ENCODE measurements around the gene DHX15. TPM values are rescaled to one million over a fixed set of nuclear protein-coding genes. Genes with fewer than 3 reads are reported as not detected.
A peak's percentile ranks its signal among the peaks of the same experiment; 100 is the strongest.

Gene DHX15
- total and polyA plus RNA-seq, 12 donors, result 42.4 to 158 (median 79.0) TPM

DNA sequence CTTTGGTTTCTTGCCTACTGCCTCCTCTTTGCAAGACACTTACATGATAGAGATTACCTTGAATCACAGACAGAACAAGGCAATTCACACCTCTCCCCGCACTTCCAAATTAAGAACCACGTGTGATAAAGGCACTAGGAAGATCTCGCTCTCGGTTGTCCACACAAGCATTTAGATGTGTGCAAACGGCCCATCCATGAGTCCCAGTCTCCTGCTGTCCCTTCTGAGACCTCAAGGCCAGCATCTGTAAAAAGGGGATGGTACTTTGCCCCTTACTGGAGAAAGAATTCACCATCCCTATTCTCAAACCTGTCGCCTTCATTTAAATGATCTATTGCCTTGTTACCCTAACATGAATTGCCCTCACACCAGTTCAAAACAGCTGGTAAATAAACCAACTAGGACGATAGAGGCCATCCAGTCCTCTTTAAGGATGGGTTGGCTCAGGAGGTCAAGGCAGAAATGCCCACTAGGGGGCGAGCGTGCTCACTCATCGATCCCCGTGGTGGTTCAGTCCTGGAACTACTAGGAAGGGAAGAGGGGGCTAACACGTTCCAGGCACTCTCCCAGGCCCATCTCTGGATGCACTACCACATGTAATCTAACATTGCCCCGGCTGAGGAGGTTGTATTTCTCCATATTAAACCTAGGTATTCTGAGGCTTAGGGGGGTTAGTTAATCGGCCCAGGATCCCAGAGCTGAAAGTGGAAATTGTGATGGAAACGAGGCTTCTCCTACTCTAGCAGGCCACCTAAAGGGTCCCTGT lies 95.8 kb downstream of the DHX15 start:
- DNase-seq, result peak; percentile 64 to 91 (median 80)
- TF ChIP-seq, protein P1, sequence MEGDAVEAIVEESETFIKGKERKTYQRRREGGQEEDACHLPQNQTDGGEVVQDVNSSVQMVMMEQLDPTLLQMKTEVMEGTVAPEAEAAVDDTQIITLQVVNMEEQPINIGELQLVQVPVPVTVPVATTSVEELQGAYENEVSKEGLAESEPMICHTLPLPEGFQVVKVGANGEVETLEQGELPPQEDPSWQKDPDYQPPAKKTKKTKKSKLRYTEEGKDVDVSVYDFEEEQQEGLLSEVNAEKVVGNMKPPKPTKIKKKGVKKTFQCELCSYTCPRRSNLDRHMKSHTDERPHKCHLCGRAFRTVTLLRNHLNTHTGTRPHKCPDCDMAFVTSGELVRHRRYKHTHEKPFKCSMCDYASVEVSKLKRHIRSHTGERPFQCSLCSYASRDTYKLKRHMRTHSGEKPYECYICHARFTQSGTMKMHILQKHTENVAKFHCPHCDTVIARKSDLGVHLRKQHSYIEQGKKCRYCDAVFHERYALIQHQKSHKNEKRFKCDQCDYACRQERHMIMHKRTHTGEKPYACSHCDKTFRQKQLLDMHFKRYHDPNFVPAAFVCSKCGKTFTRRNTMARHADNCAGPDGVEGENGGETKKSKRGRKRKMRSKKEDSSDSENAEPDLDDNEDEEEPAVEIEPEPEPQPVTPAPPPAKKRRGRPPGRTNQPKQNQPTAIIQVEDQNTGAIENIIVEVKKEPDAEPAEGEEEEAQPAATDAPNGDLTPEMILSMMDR (IDR thresholded peaks at IDR 0.05), result peak; percentile 79 to 88 (median 83)
- TF ChIP-seq POLR2A (IDR thresholded peaks at IDR 0.05), result no peak
- intact Hi-C loops (cut with DNase I), result loop anchor here (5.0 to 10.0 kb wide), 5 partner anchors 96 to 499 kb away; partner anchors contain the start of genes CCDC149 (in 1 of the 2) and DHX15 (in 1 of the 2)

DNA sequence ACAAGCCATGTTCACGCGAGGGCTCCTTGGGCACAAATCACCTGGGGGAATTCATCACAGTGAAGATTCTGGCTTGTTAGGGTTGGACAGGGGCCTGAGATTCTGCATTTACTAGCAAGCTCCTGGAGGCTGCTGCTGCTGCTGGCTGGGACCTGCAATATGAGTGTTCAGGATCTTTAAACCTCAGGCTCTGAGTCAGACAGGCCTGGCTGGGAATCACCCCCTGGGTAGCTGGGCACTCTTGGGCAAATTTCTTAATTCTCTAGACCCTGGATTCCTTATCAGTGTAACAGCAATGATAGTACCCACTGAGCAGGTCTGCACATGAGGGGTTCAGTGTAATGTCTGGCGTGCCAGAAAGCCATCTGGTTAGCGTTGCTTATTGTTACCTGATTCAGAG lies 101.5 kb downstream of the DHX15 start:
- Histone ChIP-seq H3K4me1 (replicated peaks in 1 of 2) (no peaks in the 10 kb centered on the region), H3K9me3 (replicated peaks in 1 of 3) (no peaks in the 10 kb centered on the region), H3K27me3 (no peaks in the 10 kb centered on the region), H3K4me3 (no peak overlapping the region), H3K27ac (no peak overlapping the region), H3K36me3 (replicated peaks in 1 of 2) (no peaks in the 10 kb centered on the region)
- DNase-seq, result no peak
- no peak for TF ChIP-seq POLR2A (IDR thresholded peaks at IDR 0.05)
- TF ChIP-seq, protein P1 (IDR thresholded peaks at IDR 0.05), result no peak
- intact Hi-C loops (cut with DNase I), result loop anchor here (10.0 kb wide), 3 partner anchors 102 to 492 kb away; partner anchors contain the start of genes CCDC149 (in 1 of the 2) and DHX15 (in 1 of the 2)
- 82 to 98% (median 93%) methylated on average over 4 of the region's 4 CpGs for WGBS, 4 donors

More for the DNA sequence above, 95.8 kb downstream of the DHX15 start:
- WGBS, 4 donors, result 25 to 37% (median 30%) methylated on average over 12 to 15 of the region's 15 CpGs
- Histone ChIP-seq H3K27ac (no peak overlapping the region), H3K36me3 (replicated peaks in 1 of 2) (no peaks in the 10 kb centered on the region), H3K4me1 (replicated peaks in 1 of 2) (no peaks in the 10 kb centered on the region), H3K4me3 (no peak overlapping the region), H3K27me3 (no peaks in the 10 kb centered on the region), H3K9me3 (replicated peaks in 1 of 3) (no peaks in the 10 kb centered on the region)

DNA sequence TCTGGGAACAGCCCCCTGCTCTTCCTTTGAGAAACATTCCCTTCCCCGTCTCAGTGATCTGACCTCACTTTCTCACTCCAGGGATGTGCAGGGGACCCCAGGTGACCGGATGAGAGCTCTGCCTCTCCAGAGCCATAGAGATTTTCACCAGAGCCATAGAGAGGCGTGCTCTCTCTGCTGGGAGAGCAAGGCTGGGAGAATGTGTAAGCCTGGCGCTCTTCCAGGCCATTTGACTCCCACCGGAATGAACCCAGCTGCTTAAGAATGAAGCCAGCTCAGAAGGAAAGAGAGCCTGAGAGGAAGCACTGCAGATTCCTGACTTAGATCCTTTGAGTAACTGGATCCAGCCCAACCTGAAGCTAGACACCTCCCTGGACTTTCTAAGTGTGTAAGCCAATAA lies 106.4 kb downstream of the DHX15 start:
- peaks cover 0 to 3% of the 10 kb centered on the region in 2 donors for H3K4me1 ChIP-seq (replicated peaks in 1 of 2)
- H3K4me3 ChIP-seq, result no peak overlapping the region
- H3K27ac ChIP-seq, result no peak overlapping the region
- H3K9me3 ChIP-seq (replicated peaks in 1 of 3), result no peaks in the 10 kb centered on the region
- intact Hi-C loops (cut with DNase I), result no loop called here
- H3K27me3 ChIP-seq, result peaks cover 5% of the 10 kb centered on the region
- 21 to 32% (median 28%) methylated on average over 5 of the region's 5 CpGs for WGBS, 4 donors
- no peak for TF ChIP-seq POLR2A (IDR thresholded peaks at IDR 0.05)
- TF ChIP-seq, protein P1 (IDR thresholded peaks at IDR 0.05), result no peak
- DNase-seq, result no peak
- H3K36me3 ChIP-seq (replicated peaks in 1 of 2), result no peaks in the 10 kb centered on the region

MicroRNAs encoded within 50 kb of the gene (microRNA counts, 767-probe panel; counts per million panel counts)
- 0 counts per million in 2 donors for microRNA hsa-miR-573

Small RNA genes lying within 50 kb of the gene (microRNA-seq; reads per million reads assigned to microRNA genes)
- gene MIR573, result 0 reads per million in 3 donors

Small RNA genes lying within 50 kb of the gene (small RNA-seq; reads per million reads assigned to genes)
- gene MIR573 (0 reads per million in 2 donors), gene RN7SL16P (0 reads per million in 2 donors)

Other genes starting within 250 kb of the DHX15 start
- gene SOD3, start 211.0 kb upstream of the DHX15 start, total RNA-seq, result 10 to 100 TPM in 7 of 9 donors, 1 to 10 TPM in 1, under 1 TPM in 1; 0.39 to 55.6 (median 23.1) TPM
- 10 to 100 TPM in 1 of 3 donors, 1 to 10 TPM in 2; 7.5 to 25.3 (median 9.7) TPM for gene SOD3, start 211.0 kb upstream of the DHX15 start, polyA plus RNA-seq